ENCODE results near the gene XPR1. TPM values are rescaled to one million over a fixed set of nuclear protein-coding genes. Genes with fewer than 3 reads are reported as not detected.

XPR1 gene
- total and polyA plus RNA-seq, 2 of the 8 experiments (the other 6 are each of a cell fraction or from before 2014, with no cell fraction given), result 28.6 to 43.9 TPM

DNA sequence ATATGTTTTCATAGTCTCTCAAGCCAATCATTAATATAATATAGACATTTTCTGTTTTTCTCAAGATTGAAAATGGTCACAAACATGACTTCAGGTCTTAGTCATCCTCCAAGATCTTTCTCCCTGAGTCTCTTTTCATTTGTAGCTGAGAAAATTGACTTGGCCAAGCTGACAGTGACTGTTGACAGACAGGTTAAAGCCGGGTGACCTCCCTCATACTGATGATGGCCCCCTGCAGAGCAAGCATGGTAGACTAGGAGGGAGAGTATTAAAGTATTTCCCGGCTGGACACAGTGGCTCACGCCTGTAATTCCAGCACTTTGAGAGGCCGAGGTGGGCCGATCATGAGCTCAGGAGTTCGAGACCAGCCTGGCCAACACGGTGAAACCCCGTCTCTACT, 274.1 kb downstream of the XPR1 start (continued):
- no peak for TF ChIP-seq FOSL1 (IDR thresholded peaks at IDR 0.05; ENCODE audit: insufficient read depth, low read depth, low read length)
- TF ChIP-seq, protein P1, sequence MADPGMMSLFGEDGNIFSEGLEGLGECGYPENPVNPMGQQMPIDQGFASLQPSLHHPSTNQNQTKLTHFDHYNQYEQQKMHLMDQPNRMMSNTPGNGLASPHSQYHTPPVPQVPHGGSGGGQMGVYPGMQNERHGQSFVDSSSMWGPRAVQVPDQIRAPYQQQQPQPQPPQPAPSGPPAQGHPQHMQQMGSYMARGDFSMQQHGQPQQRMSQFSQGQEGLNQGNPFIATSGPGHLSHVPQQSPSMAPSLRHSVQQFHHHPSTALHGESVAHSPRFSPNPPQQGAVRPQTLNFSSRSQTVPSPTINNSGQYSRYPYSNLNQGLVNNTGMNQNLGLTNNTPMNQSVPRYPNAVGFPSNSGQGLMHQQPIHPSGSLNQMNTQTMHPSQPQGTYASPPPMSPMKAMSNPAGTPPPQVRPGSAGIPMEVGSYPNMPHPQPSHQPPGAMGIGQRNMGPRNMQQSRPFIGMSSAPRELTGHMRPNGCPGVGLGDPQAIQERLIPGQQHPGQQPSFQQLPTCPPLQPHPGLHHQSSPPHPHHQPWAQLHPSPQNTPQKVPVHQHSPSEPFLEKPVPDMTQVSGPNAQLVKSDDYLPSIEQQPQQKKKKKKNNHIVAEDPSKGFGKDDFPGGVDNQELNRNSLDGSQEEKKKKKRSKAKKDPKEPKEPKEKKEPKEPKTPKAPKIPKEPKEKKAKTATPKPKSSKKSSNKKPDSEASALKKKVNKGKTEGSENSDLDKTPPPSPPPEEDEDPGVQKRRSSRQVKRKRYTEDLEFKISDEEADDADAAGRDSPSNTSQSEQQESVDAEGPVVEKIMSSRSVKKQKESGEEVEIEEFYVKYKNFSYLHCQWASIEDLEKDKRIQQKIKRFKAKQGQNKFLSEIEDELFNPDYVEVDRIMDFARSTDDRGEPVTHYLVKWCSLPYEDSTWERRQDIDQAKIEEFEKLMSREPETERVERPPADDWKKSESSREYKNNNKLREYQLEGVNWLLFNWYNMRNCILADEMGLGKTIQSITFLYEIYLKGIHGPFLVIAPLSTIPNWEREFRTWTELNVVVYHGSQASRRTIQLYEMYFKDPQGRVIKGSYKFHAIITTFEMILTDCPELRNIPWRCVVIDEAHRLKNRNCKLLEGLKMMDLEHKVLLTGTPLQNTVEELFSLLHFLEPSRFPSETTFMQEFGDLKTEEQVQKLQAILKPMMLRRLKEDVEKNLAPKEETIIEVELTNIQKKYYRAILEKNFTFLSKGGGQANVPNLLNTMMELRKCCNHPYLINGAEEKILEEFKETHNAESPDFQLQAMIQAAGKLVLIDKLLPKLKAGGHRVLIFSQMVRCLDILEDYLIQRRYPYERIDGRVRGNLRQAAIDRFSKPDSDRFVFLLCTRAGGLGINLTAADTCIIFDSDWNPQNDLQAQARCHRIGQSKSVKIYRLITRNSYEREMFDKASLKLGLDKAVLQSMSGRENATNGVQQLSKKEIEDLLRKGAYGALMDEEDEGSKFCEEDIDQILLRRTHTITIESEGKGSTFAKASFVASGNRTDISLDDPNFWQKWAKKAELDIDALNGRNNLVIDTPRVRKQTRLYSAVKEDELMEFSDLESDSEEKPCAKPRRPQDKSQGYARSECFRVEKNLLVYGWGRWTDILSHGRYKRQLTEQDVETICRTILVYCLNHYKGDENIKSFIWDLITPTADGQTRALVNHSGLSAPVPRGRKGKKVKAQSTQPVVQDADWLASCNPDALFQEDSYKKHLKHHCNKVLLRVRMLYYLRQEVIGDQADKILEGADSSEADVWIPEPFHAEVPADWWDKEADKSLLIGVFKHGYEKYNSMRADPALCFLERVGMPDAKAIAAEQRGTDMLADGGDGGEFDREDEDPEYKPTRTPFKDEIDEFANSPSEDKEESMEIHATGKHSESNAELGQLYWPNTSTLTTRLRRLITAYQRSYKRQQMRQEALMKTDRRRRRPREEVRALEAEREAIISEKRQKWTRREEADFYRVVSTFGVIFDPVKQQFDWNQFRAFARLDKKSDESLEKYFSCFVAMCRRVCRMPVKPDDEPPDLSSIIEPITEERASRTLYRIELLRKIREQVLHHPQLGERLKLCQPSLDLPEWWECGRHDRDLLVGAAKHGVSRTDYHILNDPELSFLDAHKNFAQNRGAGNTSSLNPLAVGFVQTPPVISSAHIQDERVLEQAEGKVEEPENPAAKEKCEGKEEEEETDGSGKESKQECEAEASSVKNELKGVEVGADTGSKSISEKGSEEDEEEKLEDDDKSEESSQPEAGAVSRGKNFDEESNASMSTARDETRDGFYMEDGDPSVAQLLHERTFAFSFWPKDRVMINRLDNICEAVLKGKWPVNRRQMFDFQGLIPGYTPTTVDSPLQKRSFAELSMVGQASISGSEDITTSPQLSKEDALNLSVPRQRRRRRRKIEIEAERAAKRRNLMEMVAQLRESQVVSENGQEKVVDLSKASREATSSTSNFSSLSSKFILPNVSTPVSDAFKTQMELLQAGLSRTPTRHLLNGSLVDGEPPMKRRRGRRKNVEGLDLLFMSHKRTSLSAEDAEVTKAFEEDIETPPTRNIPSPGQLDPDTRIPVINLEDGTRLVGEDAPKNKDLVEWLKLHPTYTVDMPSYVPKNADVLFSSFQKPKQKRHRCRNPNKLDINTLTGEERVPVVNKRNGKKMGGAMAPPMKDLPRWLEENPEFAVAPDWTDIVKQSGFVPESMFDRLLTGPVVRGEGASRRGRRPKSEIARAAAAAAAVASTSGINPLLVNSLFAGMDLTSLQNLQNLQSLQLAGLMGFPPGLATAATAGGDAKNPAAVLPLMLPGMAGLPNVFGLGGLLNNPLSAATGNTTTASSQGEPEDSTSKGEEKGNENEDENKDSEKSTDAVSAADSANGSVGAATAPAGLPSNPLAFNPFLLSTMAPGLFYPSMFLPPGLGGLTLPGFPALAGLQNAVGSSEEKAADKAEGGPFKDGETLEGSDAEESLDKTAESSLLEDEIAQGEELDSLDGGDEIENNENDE (IDR thresholded peaks at IDR 0.05; ENCODE audit: insufficient replicate concordance, low read length), result no peak
- no peak for TF ChIP-seq ASH2L (IDR thresholded peaks at IDR 0.05; ENCODE audit: low read length)

All from H1 (cell line).